ENCODE data around the gene A3GALT2. TPM values are rescaled to one million over a fixed set of nuclear protein-coding genes. Genes with fewer than 3 reads are reported as not detected.

Gene A3GALT2
- total RNA-seq, 2 donors from 2014 or later = 0.37 TPM; not detected in 1

DNA sequence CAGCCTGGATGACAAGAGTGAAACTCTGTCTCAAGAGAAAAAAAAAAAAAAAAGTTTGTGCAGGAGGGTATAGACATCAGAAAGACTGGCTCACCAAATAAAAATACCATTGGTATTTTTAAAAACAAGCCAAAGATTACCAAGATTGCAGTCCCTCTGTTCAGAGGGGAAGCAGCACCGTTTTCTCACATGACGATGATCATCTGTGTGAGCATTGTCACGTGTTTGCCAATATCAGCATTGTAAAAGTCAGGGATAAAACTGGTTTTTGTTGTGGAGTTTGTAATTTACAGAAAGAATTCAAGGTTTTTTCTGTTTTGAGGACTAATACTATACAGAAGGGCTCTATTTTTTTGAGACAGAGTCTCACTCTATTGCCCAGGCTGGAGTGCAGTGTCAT is 38.1 kb downstream of the A3GALT2 start:
- no peak overlapping the region for H3K4me3 Mint-ChIP-seq
- H3K4me1 Mint-ChIP-seq = peaks cover 9% of the 10 kb centered on the region
- DNase-seq (no peak), ATAC-seq (no peak)
- H3K27me3 Mint-ChIP-seq = no peaks in the 10 kb centered on the region
- no peak overlapping the region for H3K27ac Mint-ChIP-seq
- peaks cover 12% of the 10 kb centered on the region for H3K36me3 Mint-ChIP-seq (ENCODE audit: low read depth)
- H3K9me3 ChIP-seq (ENCODE audit: control insufficient read depth, low read length, poor library complexity, severe bottlenecking) = no peaks in the 10 kb centered on the region

DNA sequence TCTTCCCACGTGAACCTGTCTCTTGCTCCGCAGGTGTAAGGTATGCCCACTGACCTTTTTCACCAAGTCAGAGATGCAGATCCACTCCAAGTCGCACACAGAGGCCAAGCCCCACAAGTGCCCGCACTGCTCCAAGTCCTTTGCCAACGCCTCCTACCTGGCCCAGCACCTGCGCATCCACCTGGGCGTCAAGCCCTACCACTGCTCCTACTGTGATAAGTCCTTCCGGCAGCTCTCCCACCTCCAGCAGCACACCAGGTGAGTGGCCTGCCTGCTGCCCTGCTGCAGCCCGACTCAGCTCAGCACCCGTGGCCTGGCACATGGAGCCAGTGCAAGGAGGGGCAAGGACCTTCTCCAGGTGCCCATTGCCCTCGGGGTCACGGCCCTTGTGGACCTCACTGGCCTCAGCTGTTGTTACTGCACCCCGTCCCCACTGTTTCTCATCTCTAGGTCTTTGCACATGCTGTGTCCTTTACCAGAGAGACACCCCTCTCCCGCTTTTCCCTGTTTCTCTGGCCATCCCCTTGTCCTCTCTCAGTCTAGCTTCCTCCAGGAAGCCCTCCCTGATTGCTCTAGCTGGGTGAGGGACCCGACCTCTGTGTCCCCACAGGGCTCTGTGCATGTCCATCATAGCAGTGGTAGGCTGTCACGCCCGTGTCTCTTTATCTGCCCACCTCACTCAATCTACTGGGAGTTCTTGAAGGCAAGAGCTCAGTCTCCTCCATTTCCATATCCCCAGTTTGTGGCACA is 39.2 kb downstream of the A3GALT2 start:
- Mint-ChIP-seq H3K27ac (no peak overlapping the region), H3K4me3 (no peak overlapping the region), H3K27me3 (no peaks in the 10 kb centered on the region), H3K36me3 (ENCODE audit: low read depth) (peaks cover 14% of the 10 kb centered on the region), H3K4me1 (peaks cover 10% of the 10 kb centered on the region)
- ATAC-seq (no peak), DNase-seq (no peak)
- no peaks in the 10 kb centered on the region for H3K9me3 ChIP-seq (ENCODE audit: control insufficient read depth, low read length, poor library complexity, severe bottlenecking)

DNA sequence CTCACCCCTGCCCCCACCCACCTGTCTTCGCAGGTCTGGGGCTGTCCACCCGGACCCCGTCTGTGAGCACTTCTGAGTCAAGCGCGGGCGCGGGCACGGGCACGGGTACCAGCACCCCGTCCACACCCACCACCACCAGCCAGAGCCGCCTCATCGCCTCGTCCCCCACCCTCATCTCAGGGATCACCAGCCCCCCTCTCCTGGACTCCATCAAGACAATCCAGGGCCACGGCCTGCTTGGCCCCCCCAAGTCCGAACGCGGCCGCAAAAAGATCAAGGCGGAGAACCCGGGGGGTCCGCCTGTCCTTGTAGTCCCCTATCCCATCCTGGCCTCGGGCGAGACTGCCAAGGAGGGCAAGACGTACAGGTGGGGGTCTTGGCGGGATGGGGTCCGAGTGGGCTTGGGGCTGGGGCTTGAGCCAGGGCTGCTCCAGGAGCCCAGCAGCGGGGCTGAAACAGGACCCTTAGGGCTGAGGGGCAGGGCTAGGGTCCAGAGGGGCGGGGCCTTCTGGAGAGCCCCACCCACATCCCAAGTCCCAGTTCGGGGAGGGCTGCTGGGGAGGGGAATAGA is 40.7 kb downstream of the A3GALT2 start:
- peaks cover 9% of the 10 kb centered on the region for H3K4me1 Mint-ChIP-seq
- H3K27me3 Mint-ChIP-seq = no peaks in the 10 kb centered on the region
- peaks cover 12% of the 10 kb centered on the region for H3K36me3 Mint-ChIP-seq (ENCODE audit: low read depth)
- H3K4me3 Mint-ChIP-seq = no peak overlapping the region
- H3K9me3 ChIP-seq (ENCODE audit: control insufficient read depth, low read length, poor library complexity, severe bottlenecking) = no peaks in the 10 kb centered on the region
- no peak for ATAC-seq
- H3K27ac Mint-ChIP-seq = no peak overlapping the region
- DNase-seq = no peak

DNA sequence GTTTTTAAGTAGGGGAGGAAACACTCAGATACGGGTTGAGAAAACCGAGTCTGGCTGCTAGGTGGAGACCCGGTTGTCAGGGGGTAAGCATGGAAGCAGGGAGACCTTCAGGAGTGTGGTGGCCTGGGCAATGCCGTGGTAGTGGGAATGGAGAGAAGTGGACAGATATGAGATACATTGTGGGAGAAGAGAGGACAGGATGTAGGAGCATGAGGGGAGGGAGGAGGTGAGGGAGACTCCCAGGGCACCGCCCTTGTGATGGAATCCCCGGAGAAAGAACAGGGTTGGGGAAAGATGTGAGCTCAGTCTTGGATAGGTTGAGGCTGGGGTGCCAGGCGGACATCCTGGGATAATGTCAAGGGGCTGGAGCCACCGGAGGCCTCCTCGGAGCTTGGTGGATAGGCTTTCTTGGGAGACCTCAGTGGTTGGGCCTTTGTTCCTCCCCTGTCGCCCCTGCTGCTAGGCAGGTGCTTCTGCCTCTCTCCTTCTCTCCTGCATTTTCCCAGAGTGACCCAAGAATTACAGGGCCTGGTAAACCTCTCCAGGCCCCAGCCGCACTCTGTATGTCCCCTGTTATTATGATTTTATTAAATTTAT is 43.3 kb downstream of the A3GALT2 start:
- no peak for DNase-seq
- no peak for ATAC-seq
- no peaks in the 10 kb centered on the region for H3K9me3 ChIP-seq (ENCODE audit: control insufficient read depth, low read length, poor library complexity, severe bottlenecking)
- Mint-ChIP-seq H3K4me1 (peaks cover 22% of the 10 kb centered on the region), H3K27ac (no peak overlapping the region), H3K36me3 (ENCODE audit: low read depth) (peaks cover 12% of the 10 kb centered on the region), H3K4me3 (no peak overlapping the region), H3K27me3 (no peaks in the 10 kb centered on the region)

DNA sequence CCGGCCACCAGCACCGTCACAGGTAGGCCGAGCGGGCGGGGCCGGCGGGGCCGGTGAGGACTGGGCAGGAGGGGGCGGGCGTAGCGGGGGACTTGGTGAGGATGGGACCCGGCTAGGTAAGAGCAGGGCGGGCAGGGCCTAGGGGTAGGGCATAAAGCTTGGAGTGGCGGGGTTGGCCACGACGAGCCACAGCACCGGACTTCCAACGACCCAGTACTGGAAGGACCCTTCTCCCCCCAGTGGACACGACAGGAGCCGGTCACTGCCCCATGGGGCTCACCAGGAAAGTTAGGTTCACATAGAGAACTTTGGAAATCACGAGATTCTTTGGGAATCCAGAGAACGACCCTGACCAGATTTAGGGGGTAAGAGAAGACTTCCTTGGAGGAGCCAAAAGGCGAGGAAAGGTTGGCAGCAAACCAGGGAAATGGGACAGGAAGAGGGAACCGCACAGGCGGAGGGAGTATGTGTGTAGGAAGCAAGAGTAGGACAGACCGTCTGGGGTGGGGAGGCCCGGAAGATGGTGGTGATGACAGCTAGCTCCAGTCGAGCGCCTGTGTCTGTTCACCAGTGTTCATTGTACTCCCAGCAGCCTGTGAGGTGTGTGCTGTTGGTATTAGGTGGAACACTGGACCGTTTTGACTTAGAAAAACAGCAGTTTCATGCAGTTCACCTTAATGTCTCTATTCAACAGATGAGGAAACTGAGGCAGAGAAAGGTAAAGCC is 44.2 kb downstream of the A3GALT2 start:
- Mint-ChIP-seq H3K36me3 (ENCODE audit: low read depth) (peaks cover 9% of the 10 kb centered on the region), H3K4me1 (peaks cover 26% of the 10 kb centered on the region), H3K27ac (no peak overlapping the region), H3K27me3 (no peaks in the 10 kb centered on the region), H3K4me3 (no peak overlapping the region)
- no peaks in the 10 kb centered on the region for H3K9me3 ChIP-seq (ENCODE audit: control insufficient read depth, low read length, poor library complexity, severe bottlenecking)
- no peak for ATAC-seq
- DNase-seq = no peak

DNA sequence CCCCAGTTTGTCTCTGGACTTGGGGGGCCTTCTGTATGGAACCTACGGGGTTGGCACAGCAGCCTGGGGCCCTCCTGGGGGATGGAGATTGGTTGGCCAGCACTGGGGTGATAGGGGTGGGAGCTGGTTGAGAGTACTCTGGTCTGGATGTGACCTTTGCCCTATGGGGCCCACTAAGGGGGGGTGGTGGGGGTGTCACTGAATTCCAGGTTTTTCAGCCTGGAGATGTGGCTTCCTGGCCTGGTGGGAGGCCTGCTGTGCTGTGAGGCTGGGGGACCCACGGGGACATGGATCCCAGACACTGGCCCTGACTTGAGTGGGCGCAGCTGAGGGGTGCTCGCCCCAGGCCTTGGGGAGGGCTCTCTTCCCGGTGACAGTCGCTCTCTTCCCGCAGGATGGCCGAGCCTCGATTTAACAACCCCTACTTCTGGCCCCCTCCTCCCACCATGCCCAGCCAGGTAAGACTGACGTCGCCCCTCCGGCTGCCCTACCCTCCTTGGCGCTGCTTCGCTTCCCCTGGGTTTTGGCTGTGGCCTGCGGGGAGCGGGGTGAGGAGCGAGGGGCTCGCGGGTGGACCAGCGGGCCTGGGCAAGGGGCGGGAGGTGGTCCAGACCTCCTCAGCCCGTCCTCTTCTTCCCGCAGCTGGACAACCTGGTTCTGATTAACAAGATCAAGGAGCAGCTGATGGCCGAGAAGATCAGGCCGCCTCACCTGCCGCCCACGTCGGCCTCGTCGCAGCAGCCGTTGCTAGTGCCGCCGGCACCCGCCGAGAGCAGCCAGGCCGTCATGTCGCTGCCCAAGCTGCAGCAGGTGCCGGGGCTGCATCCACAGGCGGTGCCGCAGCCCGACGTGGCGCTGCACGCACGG is 45.0 kb downstream of the A3GALT2 start:
- H3K9me3 ChIP-seq (ENCODE audit: control insufficient read depth, low read length, poor library complexity, severe bottlenecking) = no peaks in the 10 kb centered on the region
- no peak for DNase-seq
- peaks cover 32% of the 10 kb centered on the region for H3K4me1 Mint-ChIP-seq
- H3K27ac Mint-ChIP-seq = no peak overlapping the region
- peaks cover 6% of the 10 kb centered on the region for H3K36me3 Mint-ChIP-seq (ENCODE audit: low read depth)
- no peak overlapping the region for H3K4me3 Mint-ChIP-seq
- no peaks in the 10 kb centered on the region for H3K27me3 Mint-ChIP-seq
- no peak for ATAC-seq

DNA sequence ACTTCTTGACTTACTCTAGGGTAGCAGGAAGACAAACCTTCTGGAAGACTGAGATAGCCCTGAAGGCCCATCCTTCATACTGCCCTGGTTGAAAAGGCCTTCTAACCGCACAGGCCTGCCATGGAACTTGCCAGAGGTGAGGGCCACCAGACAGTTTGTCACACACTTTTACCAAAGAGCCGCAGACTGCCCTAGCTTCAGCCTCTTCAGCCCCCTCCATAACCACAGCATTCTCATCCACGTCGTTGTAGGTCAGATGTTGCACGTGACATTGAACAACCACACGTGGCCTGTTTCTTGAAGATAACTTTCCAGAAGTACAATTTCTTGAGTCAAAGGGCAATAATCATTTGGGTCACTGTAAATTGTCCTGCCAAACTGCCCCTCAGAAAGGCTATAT is 45.7 kb downstream of the A3GALT2 start:
- ATAC-seq = no peak
- Mint-ChIP-seq H3K4me3 (no peak overlapping the region), H3K27ac (peak overlapping the region; percentile 95)

DNA sequence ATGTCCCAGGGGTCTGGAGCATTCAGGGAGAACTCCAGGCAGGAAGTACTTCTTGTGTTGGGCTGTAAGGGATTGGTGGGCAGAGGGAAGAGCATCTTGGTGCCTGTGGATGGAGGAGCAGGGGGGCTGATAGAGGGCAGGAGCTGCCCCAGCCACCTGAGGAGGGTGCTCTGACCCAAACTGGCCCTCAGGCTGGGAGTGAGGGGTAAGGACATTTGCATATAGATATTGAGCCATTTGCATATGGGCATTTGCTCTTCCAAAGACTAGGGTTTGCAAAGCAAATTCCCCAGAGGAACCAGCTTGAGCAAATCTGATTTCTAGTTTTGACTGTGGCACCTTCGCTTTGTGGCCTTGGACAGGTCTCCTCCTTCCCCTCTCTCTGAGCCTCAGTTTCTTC is 46.5 kb downstream of the A3GALT2 start:
- H3K27ac Mint-ChIP-seq = peak overlapping the region; percentile 95
- no peaks in the 10 kb centered on the region for H3K27me3 Mint-ChIP-seq
- DNase-seq = no peak

More for the DNA sequence above, 45.7 kb downstream of the A3GALT2 start:
- Mint-ChIP-seq H3K4me1 (peaks cover 33% of the 10 kb centered on the region), H3K36me3 (ENCODE audit: low read depth) (peaks cover 6% of the 10 kb centered on the region), H3K27me3 (no peaks in the 10 kb centered on the region)
- no peak for DNase-seq
- no peaks in the 10 kb centered on the region for H3K9me3 ChIP-seq (ENCODE audit: control insufficient read depth, low read length, poor library complexity, severe bottlenecking)

DNA sequence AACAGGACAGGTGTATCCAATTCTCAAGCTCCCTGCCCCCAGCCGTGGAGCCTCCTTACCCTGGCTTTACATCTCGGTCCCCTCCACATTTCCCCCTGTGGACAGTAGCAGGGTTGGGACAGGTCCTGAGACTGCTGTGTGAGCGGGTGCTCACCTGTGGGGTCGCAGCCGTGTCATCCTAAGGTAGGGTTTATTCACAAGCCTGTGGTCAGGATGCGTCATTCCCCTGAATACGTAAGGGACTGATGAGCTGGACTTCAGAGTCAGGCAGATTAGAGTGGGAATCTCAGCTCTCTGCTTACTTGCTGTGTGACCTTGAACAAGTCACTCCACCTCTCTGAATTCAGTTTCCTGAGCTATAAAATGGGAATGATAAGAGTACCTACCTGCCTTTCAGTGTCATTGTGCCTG is 46.9 kb downstream of the A3GALT2 start:
- ATAC-seq (no peak), DNase-seq (no peak)
- no peaks in the 10 kb centered on the region for H3K9me3 ChIP-seq (ENCODE audit: control insufficient read depth, low read length, poor library complexity, severe bottlenecking)
- no peak overlapping the region for H3K4me3 Mint-ChIP-seq
- H3K4me1 Mint-ChIP-seq = peaks cover 32% of the 10 kb centered on the region
- H3K27ac Mint-ChIP-seq = peak overlapping the region; percentile 95
- H3K27me3 Mint-ChIP-seq = no peaks in the 10 kb centered on the region
- H3K36me3 Mint-ChIP-seq (ENCODE audit: low read depth) = peaks cover 4% of the 10 kb centered on the region

More for the DNA sequence above, 46.5 kb downstream of the A3GALT2 start:
- no peaks in the 10 kb centered on the region for H3K9me3 ChIP-seq (ENCODE audit: control insufficient read depth, low read length, poor library complexity, severe bottlenecking)
- Mint-ChIP-seq H3K4me1 (peaks cover 32% of the 10 kb centered on the region), H3K36me3 (ENCODE audit: low read depth) (peaks cover 4% of the 10 kb centered on the region), H3K4me3 (no peak overlapping the region)
- ATAC-seq = no peak

DNA sequence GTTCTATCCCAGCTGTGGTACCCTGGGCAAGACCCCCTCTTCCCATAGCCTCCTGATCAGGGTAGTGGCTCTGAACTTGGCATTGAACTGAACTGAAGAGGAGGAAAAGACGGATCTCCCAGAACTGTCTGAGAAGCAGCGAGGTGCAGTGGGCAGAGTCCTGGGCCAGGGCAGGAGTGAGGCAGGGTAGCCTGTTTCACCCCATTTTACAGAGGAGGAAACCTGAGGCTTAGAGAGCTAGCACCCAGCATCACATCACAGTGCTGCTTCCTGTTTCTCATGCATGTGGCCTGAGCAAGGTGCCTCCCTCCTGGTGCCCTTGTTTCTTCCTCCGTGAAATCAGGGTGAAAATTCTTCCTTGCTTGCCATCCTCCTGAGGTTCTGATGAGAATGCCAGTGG is 47.5 kb downstream of the A3GALT2 start:
- no peaks in the 10 kb centered on the region for H3K9me3 ChIP-seq (ENCODE audit: control insufficient read depth, low read length, poor library complexity, severe bottlenecking)
- DNase-seq = no peak
- H3K27me3 Mint-ChIP-seq = no peaks in the 10 kb centered on the region
- peak overlapping the region; percentile 52 for H3K4me3 Mint-ChIP-seq
- H3K4me1 Mint-ChIP-seq = peaks cover 35% of the 10 kb centered on the region
- peaks cover 4% of the 10 kb centered on the region for H3K36me3 Mint-ChIP-seq (ENCODE audit: low read depth)
- peak overlapping the region; percentile 95 for H3K27ac Mint-ChIP-seq
- ATAC-seq = peak; percentile 85

DNA sequence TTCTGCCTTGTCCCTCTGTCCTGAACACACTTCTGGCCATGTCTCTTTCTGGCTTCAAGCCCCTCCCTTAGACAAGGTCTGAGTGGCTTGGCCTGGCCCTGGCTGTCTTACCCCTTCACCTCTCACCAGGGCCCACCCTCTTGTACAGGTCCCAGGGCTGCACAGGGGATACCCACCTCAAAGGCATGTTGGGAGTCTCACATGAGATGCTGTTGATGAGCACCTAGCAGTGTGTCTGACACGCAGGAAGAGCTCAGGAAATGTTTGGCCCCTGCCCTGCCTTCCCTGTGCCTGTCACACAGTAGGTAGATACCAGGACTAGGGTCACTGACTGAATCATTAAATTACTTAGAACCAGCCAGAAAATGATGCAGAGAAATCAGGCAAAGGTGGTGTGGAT is 48.0 kb downstream of the A3GALT2 start:
- Mint-ChIP-seq H3K27me3 (no peaks in the 10 kb centered on the region), H3K4me3 (no peak overlapping the region), H3K4me1 (peaks cover 37% of the 10 kb centered on the region), H3K36me3 (ENCODE audit: low read depth) (peaks cover 4% of the 10 kb centered on the region), H3K27ac (peak overlapping the region; percentile 95)
- no peaks in the 10 kb centered on the region for H3K9me3 ChIP-seq (ENCODE audit: control insufficient read depth, low read length, poor library complexity, severe bottlenecking)
- ATAC-seq = peak; percentile 39
- no peak for DNase-seq

DNA sequence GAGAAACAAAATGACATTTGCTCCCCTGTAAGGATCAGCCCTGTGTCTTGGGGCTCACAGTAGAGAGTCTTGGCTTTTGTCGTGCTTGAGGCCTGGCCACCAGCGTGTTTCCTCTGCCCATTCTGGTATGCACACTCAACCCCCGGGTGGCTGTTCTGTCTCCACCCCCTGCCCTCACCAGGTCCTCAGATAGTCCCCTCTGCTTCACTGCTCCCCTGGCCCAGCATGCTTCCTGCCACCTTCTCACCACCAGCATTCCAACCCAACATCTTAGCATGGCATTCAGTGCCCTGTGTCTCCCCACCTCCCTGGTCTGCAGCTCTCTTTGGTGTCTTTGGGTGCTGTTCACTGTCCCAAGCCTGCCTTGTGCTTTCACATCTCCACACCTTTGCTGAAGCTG is 48.4 kb downstream of the A3GALT2 start:
- H3K4me1 Mint-ChIP-seq = peaks cover 37% of the 10 kb centered on the region
- ATAC-seq (no peak), DNase-seq (no peak)
- no peaks in the 10 kb centered on the region for H3K9me3 ChIP-seq (ENCODE audit: control insufficient read depth, low read length, poor library complexity, severe bottlenecking)
- H3K4me3 Mint-ChIP-seq = no peak overlapping the region
- H3K27me3 Mint-ChIP-seq = no peaks in the 10 kb centered on the region
- H3K36me3 Mint-ChIP-seq (ENCODE audit: low read depth) = peaks cover 3% of the 10 kb centered on the region
- H3K27ac Mint-ChIP-seq = peak overlapping the region; percentile 95
